Activated T-cell treated with anti-CD3 and anti-CD28 coated beads, Interleukin-2, amount 50 U/mL, for 4 hours (primary cell): ENCODE measurements around the gene ODAPH. TPM values are rescaled to one million over a fixed set of nuclear protein-coding genes. Genes with fewer than 3 reads are reported as not detected.
"Not testable (repeated sequence)": the region's sequence is repeated elsewhere in the genome, so short reads cannot be mapped to it uniquely, and the experiment has no call there.

Experiments used
- ATAC-seq, 2 donors: fragments of 200-7000 bp; cut with Tn5 transposase; one replicate each; pipeline ENCODE4 v1.10.0; 2021
- DNase-seq: peaks from one replicate; pipeline ENCODE4 v3.0.0-alpha.2; 2020
- H3K27me3 Mint-ChIP-seq: one replicate; pipeline ENCODE4 v1.8.0; 2021; ENCODE audit warnings: low read depth, mixed read lengths
- H3K36me3 Mint-ChIP-seq: one replicate; pipeline ENCODE4 v1.8.0; 2022; ENCODE audit warnings: mixed read lengths; ENCODE audit not compliant: insufficient read depth
- H3K4me1 Mint-ChIP-seq: one replicate; pipeline ENCODE4 v1.8.0; 2021; ENCODE audit warnings: low read depth, mixed read lengths
- H3K4me3 Mint-ChIP-seq: one replicate; pipeline ENCODE4 v1.8.0; 2021; ENCODE audit warnings: mild to moderate bottlenecking, moderate library complexity, mixed read lengths
- H3K9me3 Mint-ChIP-seq: one replicate; pipeline ENCODE4 v1.8.0; 2021; ENCODE audit warnings: mixed read lengths
- total RNA-seq, 3 donors: library from RNA; stranded (reverse); gene quantifications; one replicate each; pipeline ENCODE4 v1.2.1, GENCODE V29; 2021

ODAPH gene
- total RNA-seq, 3 donors from 2014 or later, result not detected

GRCh38 chr4:75530556-75531322, 25.1 kb upstream of the ODAPH start:
- H3K9me3 Mint-ChIP-seq, result peaks cover 15% of the 10 kb centered on the region
- no peak overlapping the region for H3K4me3 Mint-ChIP-seq
- peaks cover 46% of the 10 kb centered on the region for H3K36me3 Mint-ChIP-seq
- no peaks in the 10 kb centered on the region for H3K27me3 Mint-ChIP-seq
- DNase-seq (no peak), ATAC-seq (no peak)
- peaks cover 3% of the 10 kb centered on the region for H3K4me1 Mint-ChIP-seq

GRCh38 chr4:75531536-75532143, 24.2 kb upstream of the ODAPH start:
- peaks cover 42% of the 10 kb centered on the region for H3K36me3 Mint-ChIP-seq
- not testable (repeated sequence) for H3K4me3 Mint-ChIP-seq

GRCh38 chr4:75533339-75533887, 22.5 kb upstream of the ODAPH start:
- DNase-seq, H3K4me3 Mint-ChIP-seq, ATAC-seq, H3K27me3 Mint-ChIP-seq, H3K4me1 Mint-ChIP-seq: not testable (repeated sequence)
- H3K36me3 Mint-ChIP-seq, result peaks cover 37% of the 10 kb centered on the region
- H3K9me3 Mint-ChIP-seq, result peaks cover 15% of the 10 kb centered on the region

More at GRCh38 chr4:75531536-75532143, 24.2 kb upstream of the ODAPH start:
- H3K9me3 Mint-ChIP-seq, result peaks cover 15% of the 10 kb centered on the region
- DNase-seq, ATAC-seq, H3K27me3 Mint-ChIP-seq, H3K4me1 Mint-ChIP-seq: not testable (repeated sequence)

GRCh38 chr4:75533926-75534325, 21.9 kb upstream of the ODAPH start:
- Mint-ChIP-seq H3K36me3 (peaks cover 37% of the 10 kb centered on the region), H3K9me3 (peaks cover 15% of the 10 kb centered on the region)
- H3K4me3 Mint-ChIP-seq, H3K27me3 Mint-ChIP-seq, DNase-seq, H3K4me1 Mint-ChIP-seq, ATAC-seq: not testable (repeated sequence)

- H3K9me3 Mint-ChIP-seq, H3K27me3 Mint-ChIP-seq, DNase-seq, H3K4me1 Mint-ChIP-seq, H3K4me3 Mint-ChIP-seq, ATAC-seq: not testable (repeated sequence)
- H3K36me3 Mint-ChIP-seq, result peaks cover 29% of the 10 kb centered on the region
Measured at GRCh38 chr4:75537308-75537707, 18.6 kb upstream of the ODAPH start.

GRCh38 chr4:75542824-75543223, 13.0 kb upstream of the ODAPH start:
- H3K27me3 Mint-ChIP-seq, result no peaks in the 10 kb centered on the region
- H3K36me3 Mint-ChIP-seq, result peaks cover 24% of the 10 kb centered on the region
- H3K9me3 Mint-ChIP-seq, result no peaks in the 10 kb centered on the region
- H3K4me1 Mint-ChIP-seq, result no peaks in the 10 kb centered on the region
- H3K4me3 Mint-ChIP-seq, result no peak overlapping the region
- no peak for DNase-seq
- ATAC-seq, result peak; percentile 37 to 58

GRCh38 chr4:75544220-75544619, 11.6 kb upstream of the ODAPH start:
- DNase-seq, H3K4me1 Mint-ChIP-seq, H3K27me3 Mint-ChIP-seq, H3K4me3 Mint-ChIP-seq, H3K9me3 Mint-ChIP-seq, ATAC-seq: not testable (repeated sequence)
- peaks cover 23% of the 10 kb centered on the region for H3K36me3 Mint-ChIP-seq

GRCh38 chr4:75544870-75545269, 11.0 kb upstream of the ODAPH start:
- peaks cover 18% of the 10 kb centered on the region for H3K36me3 Mint-ChIP-seq
- H3K9me3 Mint-ChIP-seq, result no peaks in the 10 kb centered on the region
- DNase-seq, result no peak
- no peak overlapping the region for H3K4me3 Mint-ChIP-seq
- no peaks in the 10 kb centered on the region for H3K4me1 Mint-ChIP-seq
- no peaks in the 10 kb centered on the region for H3K27me3 Mint-ChIP-seq
- no peak for ATAC-seq

- no peaks in the 10 kb centered on the region for H3K27me3 Mint-ChIP-seq
- no peaks in the 10 kb centered on the region for H3K9me3 Mint-ChIP-seq
- no peaks in the 10 kb centered on the region for H3K4me1 Mint-ChIP-seq
- no peak for ATAC-seq
- DNase-seq, result no peak
- H3K4me3 Mint-ChIP-seq, result no peak overlapping the region
- H3K36me3 Mint-ChIP-seq, result peaks cover 14% of the 10 kb centered on the region
Measured at GRCh38 chr4:75545526-75545925, 10.3 kb upstream of the ODAPH start.

GRCh38 chr4:75547647-75548387, 8.0 kb upstream of the ODAPH start:
- Mint-ChIP-seq H3K27me3 (no peaks in the 10 kb centered on the region), H3K36me3 (peaks cover 10% of the 10 kb centered on the region), H3K4me3 (no peak overlapping the region), H3K4me1 (no peaks in the 10 kb centered on the region), H3K9me3 (no peaks in the 10 kb centered on the region)
- ATAC-seq (no peak), DNase-seq (no peak)

- DNase-seq, result no peak
- no peaks in the 10 kb centered on the region for H3K9me3 Mint-ChIP-seq
- no peaks in the 10 kb centered on the region for H3K4me1 Mint-ChIP-seq
- no peaks in the 10 kb centered on the region for H3K27me3 Mint-ChIP-seq
- peaks cover 3% of the 10 kb centered on the region for H3K36me3 Mint-ChIP-seq
- no peak overlapping the region for H3K4me3 Mint-ChIP-seq
- no peak for ATAC-seq
Measured at GRCh38 chr4:75549019-75549418, 6.8 kb upstream of the ODAPH start.

- peaks cover 7% of the 10 kb centered on the region for H3K27me3 Mint-ChIP-seq
- no peaks in the 10 kb centered on the region for H3K36me3 Mint-ChIP-seq
- ATAC-seq (no peak), DNase-seq (no peak)
- peaks cover 6% of the 10 kb centered on the region for H3K4me1 Mint-ChIP-seq
- H3K4me3 Mint-ChIP-seq, result no peak overlapping the region
- H3K9me3 Mint-ChIP-seq, result no peaks in the 10 kb centered on the region
Measured at GRCh38 chr4:75552452-75552851, 3.4 kb upstream of the ODAPH start.

GRCh38 chr4:75557696-75558095, 1.8 kb downstream of the ODAPH start:
- DNase-seq, result no peak
- peaks cover 13% of the 10 kb centered on the region for H3K27me3 Mint-ChIP-seq
- H3K36me3 Mint-ChIP-seq, result no peaks in the 10 kb centered on the region
- no peaks in the 10 kb centered on the region for H3K9me3 Mint-ChIP-seq
- H3K4me3 Mint-ChIP-seq, result no peak overlapping the region
- ATAC-seq, result no peak
- H3K4me1 Mint-ChIP-seq, result peaks cover 6% of the 10 kb centered on the region

- H3K4me1 Mint-ChIP-seq, result peaks cover 6% of the 10 kb centered on the region
- no peaks in the 10 kb centered on the region for H3K36me3 Mint-ChIP-seq
- DNase-seq, result no peak
Measured at GRCh38 chr4:75561789-75562188, 5.9 kb downstream of the ODAPH start.

More at GRCh38 chr4:75561789-75562188, 5.9 kb downstream of the ODAPH start:
- no peak for ATAC-seq
- Mint-ChIP-seq H3K9me3 (no peaks in the 10 kb centered on the region), H3K27me3 (peaks cover 18% of the 10 kb centered on the region), H3K4me3 (no peak overlapping the region)
